Sigmoid colon (tissue), 7 donors: ENCODE measurements around the gene PIAS1. TPM values are rescaled to one million over a fixed set of nuclear protein-coding genes. Genes with fewer than 3 reads are reported as not detected.
A peak's percentile ranks its signal among the peaks of the same experiment; 100 is the strongest.
"Not testable (repeated sequence)": the region's sequence is repeated elsewhere in the genome, so short reads cannot be mapped to it uniquely, and the experiment has no call there.

ENCODE experiments used
- DNase-seq: peaks from one replicate; pipeline ENCODE4 v3.0.0-alpha.2; 2019
- H3K27ac ChIP-seq, 4 donors: fragments of 200-600 bp; sonication (generic); one replicate each; pipeline ENCODE4 v1.5.1; 2016 to 2019; ENCODE audit warnings: mild to moderate bottlenecking in 1 of 4
- H3K27me3 ChIP-seq, 3 donors: fragments of 200-600 bp; sonication (generic); one replicate each; pipeline ENCODE4 v1.5.1; 2019; ENCODE audit warnings: mild to moderate bottlenecking in 1 of 3
- H3K36me3 ChIP-seq, 4 donors: fragments of 200-600 bp; sonication (generic); one replicate each; pipeline ENCODE4 v1.5.1; 2016 to 2019
- H3K4me1 ChIP-seq, 4 donors: fragments of 200-600 bp; sonication (generic); one replicate each; pipeline ENCODE4 v1.5.1; 2017 to 2019
- H3K4me3 ChIP-seq, 4 donors: fragments of 200-600 bp; sonication (generic); one replicate each; pipeline ENCODE4 v1.5.1; 2017 to 2019; ENCODE audit warnings: mild to moderate bottlenecking in 2 of 4, moderate library complexity in 1 of 4
- H3K9me3 ChIP-seq, 4 donors: fragments of 200-600 bp in 3 of 4; sonication (generic) in 3 of 4; one replicate each; pipeline versions ENCODE4 v1.5.1 to v1.6.1; 2013 to 2019
- CTCF ChIP-seq, 4 experiments: fragments of 450-650 bp in 3 of 4; fragments of 200-600 bp in 1 of 4; IDR thresholded peaks; one replicate each; pipeline ENCODE4 v1.5.1; 2016 to 2019; ENCODE audit warnings: antibody characterized with exemption in 4 of 4, mild to moderate bottlenecking in 3 of 4, moderate library complexity in 2 of 4
- EP300 ChIP-seq, 4 donors: sonication (generic); formaldehyde crosslinking; IDR thresholded peaks; one replicate each; pipeline ENCODE4 v1.6.1; 2017; ENCODE audit warnings: antibody characterized with exemption in 4 of 4
- POLR2A ChIP-seq, 2 donors: fragments of 450-650 bp; IDR thresholded peaks; one replicate each; pipeline ENCODE4 v1.6.1; 2016; ENCODE audit warnings: antibody characterized with exemption in 2 of 2, mild to moderate bottlenecking in 2 of 2, moderate library complexity in 2 of 2
- POLR2AphosphoS5 ChIP-seq, 4 donors: sonication (generic); formaldehyde crosslinking; IDR thresholded peaks; one replicate each; pipeline ENCODE4 v1.6.1; 2017; ENCODE audit warnings: antibody characterized with exemption in 4 of 4
- WGBS, 2 donors: extraction: QIAGEN DNeasy Blood & Tissue Kit; methylation state at CpG; one replicate each; pipeline ENCODE4 v1.1.7; 2013; 5-methylcytosine and 5-hydroxymethylcytosine counted together
- intact Hi-C: fragments of 100-400 bp; cut with DNase I; formaldehyde crosslinking; loops from one replicate; pipeline ENCODE4 v1.15.1; 2023
- polyA plus RNA-seq, 3 donors: library from polyadenylated mRNA; stranded (reverse); fragments of 200-250 nt; gene quantifications; one replicate each; pipeline ENCODE4 v1.2.3, GENCODE V29; 2013
- total RNA-seq, 4 donors: library from RNA; depleted of rRNA; stranded (reverse); fragments of >200 nt; gene quantifications; one replicate each; pipeline ENCODE4 v1.1.0, GENCODE V29; 2016
- donor health status: healthy with polysubstance abuse.
- donor health status: Bipolar disorder and iron deficiency.
- donor health status: healthy.

PIAS1 gene
- total and polyA plus RNA-seq, 7 donors, result 7.2 to 75.4 (median 55.9) TPM

DNA sequence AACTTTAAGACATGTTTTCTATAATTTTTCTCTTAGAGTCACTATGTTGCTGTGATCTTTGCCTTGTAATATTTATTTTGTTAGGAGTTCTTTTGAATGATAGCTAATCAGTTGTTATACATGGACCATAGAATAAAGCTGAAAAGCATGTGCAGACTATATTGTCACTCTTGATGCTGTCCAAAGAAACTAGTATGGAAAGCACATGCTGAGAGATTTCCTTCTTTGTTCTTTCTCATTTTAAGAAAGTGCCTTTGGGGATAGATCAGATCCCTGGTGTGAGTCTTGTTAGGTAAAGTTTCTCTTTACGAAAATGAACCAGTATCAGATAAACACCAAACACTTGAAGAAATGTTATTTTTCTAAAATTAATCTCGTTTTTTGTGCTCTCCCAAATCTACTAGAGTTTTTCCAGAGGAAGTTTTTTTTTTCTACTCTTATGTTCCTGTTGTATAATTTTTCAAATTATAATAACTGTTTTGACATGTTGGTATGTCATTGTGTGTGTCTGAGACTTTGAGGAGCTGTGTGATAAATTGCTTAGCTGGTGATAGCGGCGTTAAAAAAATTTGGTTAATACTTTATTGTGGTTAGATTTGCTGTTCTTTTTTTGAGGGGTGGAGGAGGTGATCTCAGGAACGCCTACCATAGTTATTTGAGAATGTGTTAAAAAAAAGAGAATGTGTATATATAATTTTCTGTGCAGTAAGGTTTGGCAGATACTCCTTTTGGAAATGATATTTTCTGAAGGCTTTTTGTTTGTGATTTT lies 2.2 kb downstream of the PIAS1 start:
- intact Hi-C loops, result loop anchor here (10.0 kb wide), 1 partner anchor 159 kb away; no protein-coding TSS in a partner anchor
- no peak for DNase-seq

DNA sequence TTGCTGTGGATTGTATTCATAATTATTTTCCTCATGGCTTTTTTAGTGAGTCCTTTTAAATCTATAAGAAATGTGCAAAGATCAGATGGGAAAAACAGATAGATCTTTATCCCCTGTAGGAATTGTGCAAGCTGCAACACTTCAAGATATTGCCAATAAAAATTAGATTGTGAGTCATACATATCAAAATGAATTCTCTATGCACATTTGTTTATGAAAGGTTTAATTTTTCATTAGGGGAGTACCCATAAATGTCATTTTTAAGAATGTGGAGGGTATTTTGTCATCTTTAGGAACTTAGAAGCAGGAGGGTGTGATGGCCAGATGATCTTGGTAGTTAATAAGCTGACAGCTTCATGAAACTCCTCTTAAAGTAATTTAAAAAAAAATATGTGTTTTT lies 2.9 kb downstream of the PIAS1 start:
- Histone ChIP-seq H3K4me3 (peak overlapping the region in 1 of 4 donors; percentile 98), H3K4me1 (peaks cover 0 to 55% (median 43%) of the 10 kb centered on the region in 4 donors), H3K36me3 (no peaks in the 10 kb centered on the region), H3K27me3 (no peaks in the 10 kb centered on the region), H3K27ac (peak overlapping the region in 1 of 4 donors; percentile 99), H3K9me3 (no peaks in the 10 kb centered on the region)
- intact Hi-C loops, result loop anchor here (10.0 kb wide), 1 partner anchor 158 kb away; no protein-coding TSS in a partner anchor
- DNase-seq, result no peak
- TF ChIP-seq CTCF (IDR thresholded peaks at IDR 0.05) (no peak), EP300 (IDR thresholded peaks at IDR 0.05) (no peak)

More for the DNA sequence above, 2.2 kb downstream of the PIAS1 start:
- Histone ChIP-seq H3K4me1 (peaks cover 0 to 48% (median 36%) of the 10 kb centered on the region in 4 donors), H3K4me3 (peak overlapping the region; percentile 98 to 100 (median 99)), H3K27me3 (no peaks in the 10 kb centered on the region), H3K36me3 (no peaks in the 10 kb centered on the region), H3K27ac (peak overlapping the region; percentile 97 to 99 (median 98)), H3K9me3 (no peaks in the 10 kb centered on the region)
- no peak for TF ChIP-seq POLR2A (IDR thresholded peaks at IDR 0.05)
- no peak for TF ChIP-seq CTCF (IDR thresholded peaks at IDR 0.05)
- 48 to 62% methylated on average over 5 of the region's 5 CpGs for WGBS, 2 donors

DNA sequence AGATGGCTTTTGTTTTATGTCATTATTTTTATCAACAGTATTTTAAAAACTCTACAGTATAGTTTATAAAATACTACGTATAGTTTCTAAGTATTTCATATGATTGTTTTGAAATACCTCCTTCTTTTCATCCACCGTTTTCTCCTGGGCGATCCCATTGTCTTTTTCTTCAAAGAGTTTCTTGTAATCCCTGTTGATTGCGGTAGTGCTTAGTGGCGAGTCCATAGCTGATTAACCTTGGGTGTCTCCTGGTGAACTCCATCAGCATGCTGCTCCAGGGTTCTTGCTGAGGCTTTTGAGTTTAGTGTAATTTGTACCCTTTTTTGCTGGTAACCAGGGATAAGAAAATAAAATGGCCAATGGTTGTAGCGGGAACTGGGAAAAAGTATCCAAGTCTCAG lies 3.6 kb downstream of the PIAS1 start:
- TF ChIP-seq POLR2AphosphoS5 (IDR thresholded peaks at IDR 0.05) (no peak), CTCF (IDR thresholded peaks at IDR 0.05) (no peak), POLR2A (IDR thresholded peaks at IDR 0.05) (no peak), EP300 (IDR thresholded peaks at IDR 0.05) (no peak)
- no peak for DNase-seq
- intact Hi-C loops, result loop anchor here (10.0 kb wide), 1 partner anchor 157 kb away; no protein-coding TSS in a partner anchor
- H3K4me1 ChIP-seq, result peaks cover 0 to 62% (median 50%) of the 10 kb centered on the region in 4 donors
- H3K36me3 ChIP-seq, result no peaks in the 10 kb centered on the region
- 91 to 92% methylated on average over 6 of the region's 6 CpGs for WGBS, 2 donors
- no peak overlapping the region for H3K27ac ChIP-seq
- no peaks in the 10 kb centered on the region for H3K27me3 ChIP-seq
- H3K4me3 ChIP-seq, result no peak overlapping the region
- no peaks in the 10 kb centered on the region for H3K9me3 ChIP-seq

DNA sequence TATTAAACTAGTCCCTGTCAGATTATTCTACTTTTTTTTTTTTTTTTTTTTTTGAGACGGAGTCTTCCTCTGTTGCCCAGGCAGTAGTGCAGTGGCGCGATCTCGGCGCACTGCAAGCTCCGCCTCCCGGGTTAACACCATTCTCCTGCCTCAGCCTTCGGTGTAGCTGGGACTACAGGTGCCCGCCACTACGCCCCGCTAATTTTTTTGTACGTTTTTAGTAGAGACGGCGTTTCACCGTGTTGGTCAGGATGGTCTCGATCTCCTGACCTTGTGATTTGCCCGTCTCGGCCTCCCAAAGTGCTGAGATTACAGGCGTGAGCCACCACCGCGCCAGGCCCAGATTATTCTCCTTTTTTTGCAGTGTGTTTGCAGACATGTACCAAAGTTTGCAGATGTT lies 4.9 kb downstream of the PIAS1 start:
- not testable (repeated sequence) for DNase-seq, H3K4me3 ChIP-seq, H3K27ac ChIP-seq, H3K27me3 ChIP-seq, H3K36me3 ChIP-seq, H3K9me3 ChIP-seq
- intact Hi-C loops, result loop anchor here (10.0 kb wide), 1 partner anchor 156 kb away; no protein-coding TSS in a partner anchor
- H3K4me1 ChIP-seq, result peaks cover 0 to 68% (median 55%) of the 10 kb centered on the region in 4 donors
- WGBS, 2 donors, result 97 to 98% methylated on average over 21 of the region's 21 CpGs

DNA sequence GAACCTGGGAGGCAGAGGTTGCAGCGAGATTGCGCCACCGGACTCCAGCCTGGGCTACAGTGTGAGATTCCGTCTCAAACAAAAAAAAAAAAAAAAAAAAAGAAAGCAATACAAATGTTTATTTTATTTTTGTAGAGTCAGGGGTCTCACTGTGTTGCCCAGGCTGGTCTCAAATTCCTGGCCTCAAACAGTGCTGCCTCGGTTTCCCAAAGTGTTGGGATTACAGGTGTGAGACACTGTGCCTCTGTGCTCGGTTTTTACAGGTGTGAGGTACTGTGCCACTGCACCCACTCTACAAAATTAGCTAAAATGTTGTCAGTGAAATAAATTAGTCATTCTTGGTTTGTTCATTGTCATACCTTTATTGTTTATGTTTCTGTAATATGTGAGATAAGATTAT lies 5.5 kb downstream of the PIAS1 start:
- no peaks in the 10 kb centered on the region for H3K9me3 ChIP-seq
- peaks cover 0 to 75% (median 58%) of the 10 kb centered on the region in 4 donors for H3K4me1 ChIP-seq
- no peak for TF ChIP-seq POLR2A (IDR thresholded peaks at IDR 0.05)
- no peak for TF ChIP-seq POLR2AphosphoS5 (IDR thresholded peaks at IDR 0.05)
- no peak for TF ChIP-seq CTCF (IDR thresholded peaks at IDR 0.05)
- TF ChIP-seq EP300 (IDR thresholded peaks at IDR 0.05), result no peak
- H3K27ac ChIP-seq, result no peak overlapping the region
- WGBS, 2 donors, result 94 to 97% methylated on average over 6 of the region's 6 CpGs
- DNase-seq, result no peak
- H3K27me3 ChIP-seq, result no peaks in the 10 kb centered on the region
- intact Hi-C loops, result loop anchor here (10.0 kb wide), 1 partner anchor 155 kb away; no protein-coding TSS in a partner anchor
- H3K36me3 ChIP-seq, result no peaks in the 10 kb centered on the region
- no peak overlapping the region for H3K4me3 ChIP-seq
